Keratinocyte (primary cell): ENCODE data around the gene SKAP1. TPM values are rescaled to one million over a fixed set of nuclear protein-coding genes. Genes with fewer than 3 reads are reported as not detected.

Source experiments
- DNase-seq: peaks from one replicate; pipeline ENCODE4 v3.0.0-alpha.2; 2011; ENCODE audit warnings: low read depth, missing footprints, low spot score
- FAIRE-seq: peaks from 2 replicates; lab custom pipeline; 2011; peaks lifted over from hg19 to GRCh38; lab: Jason Lieb, UNC
- H2AFZ ChIP-seq: 2 replicates; pipeline ENCODE4 v1.6.0; 2012; ENCODE audit warnings: low read length, control low read depth, inconsistent platforms; ENCODE audit not compliant: control insufficient read depth
- H3K27ac ChIP-seq: 2 replicates; pipeline ENCODE4 v1.5.1; 2011; ENCODE audit warnings: low read length; ENCODE audit not compliant: control insufficient read depth, insufficient read depth
- H3K27me3 ChIP-seq: 3 replicates; pipeline ENCODE4 v1.6.0; 2011; ENCODE audit warnings: low read length; ENCODE audit not compliant: control insufficient read depth, insufficient read depth; ENCODE audit errors: extremely low read depth
- H3K36me3 ChIP-seq, 2 experiments: 2 replicates in 1 of 2; 3 replicates in 1 of 2; pipeline ENCODE4 v1.5.1; 2011; ENCODE audit warnings: low read length in 2 of 2, mild to moderate bottlenecking in 1 of 2; ENCODE audit not compliant: control insufficient read depth in 2 of 2, insufficient read depth in 2 of 2; ENCODE audit errors: extremely low read depth in 1 of 2
- H3K4me1 ChIP-seq: 3 replicates; pipeline ENCODE4 v1.5.1; 2011; ENCODE audit warnings: low read length; ENCODE audit not compliant: control insufficient read depth, insufficient read depth; ENCODE audit errors: extremely low read depth
- H3K4me2 ChIP-seq: 3 replicates; pipeline ENCODE4 v1.6.0; 2011; ENCODE audit warnings: low read depth, low read length; ENCODE audit not compliant: control insufficient read depth, insufficient read depth; ENCODE audit errors: extremely low read depth
- H3K4me3 ChIP-seq, 3 experiments: fragments of 200-600 bp in 1 of 3; sonication (generic) in 1 of 3; 2 replicates in 2 of 3; 3 replicates in 1 of 3; pipeline ENCODE4 v1.5.1; 2011 to 2016; ENCODE audit warnings: low read length in 3 of 3, mild to moderate bottlenecking in 3 of 3, control low read depth in 2 of 3, inconsistent platforms in 1 of 3, low read depth in 1 of 3, mixed read lengths in 1 of 3, mixed run types in 1 of 3, moderate library complexity in 1 of 3; ENCODE audit not compliant: control insufficient read depth in 2 of 3, insufficient read depth in 2 of 3; ENCODE audit errors: extremely low read depth in 1 of 3
- H3K79me2 ChIP-seq: 2 replicates; pipeline ENCODE4 v1.6.0; 2012; ENCODE audit warnings: low read length; ENCODE audit not compliant: control insufficient read depth, insufficient read depth
- H3K9ac ChIP-seq: 3 replicates; pipeline ENCODE4 v1.6.0; 2011; ENCODE audit warnings: low read length; ENCODE audit not compliant: control insufficient read depth, insufficient read depth; ENCODE audit errors: extremely low read depth
- H3K9me1 ChIP-seq: 3 replicates; pipeline ENCODE4 v1.6.0; 2011; ENCODE audit warnings: low read length; ENCODE audit not compliant: control insufficient read depth, insufficient read depth; ENCODE audit errors: extremely low read depth
- H3K9me3 ChIP-seq: 2 replicates; pipeline ENCODE4 v1.5.1; 2012; ENCODE audit warnings: low read depth, low read length; ENCODE audit not compliant: control insufficient read depth
- H4K20me1 ChIP-seq: 3 replicates; pipeline ENCODE4 v1.6.0; 2011; ENCODE audit warnings: low read length; ENCODE audit not compliant: control insufficient read depth, insufficient read depth; ENCODE audit errors: extremely low read depth
- CTCF ChIP-seq, 3 experiments: IDR thresholded peaks in 1 of 3; conservative IDR thresholded peaks in 1 of 3; optimal IDR thresholded peaks in 1 of 3; 2 replicates in 2 of 3; 3 replicates in 1 of 3; pipeline versions ENCODE3 to v1.5.1; 2011; ENCODE audit warnings: low read length in 3 of 3, mild to moderate bottlenecking in 3 of 3, moderate library complexity in 2 of 3, control low read depth in 1 of 3, inconsistent platforms in 1 of 3; ENCODE audit not compliant: insufficient read depth in 2 of 3; ENCODE audit errors: extremely low read depth in 1 of 3
- EZH2 ChIP-seq: IDR thresholded peaks from one replicate; pipeline ENCODE4 v1.6.1; 2012; ENCODE audit warnings: inconsistent platforms, mild to moderate bottlenecking, low read length, moderate library complexity
- dilution Hi-C: fragments of 300-500 bp; cut with MboI; formaldehyde crosslinking; loops from one replicate; pipeline ENCODE4 v1.7.0; 2020; ENCODE audit warnings: low sequenced_read_pairs; ENCODE audit not compliant: extremely low pct_ligation_motif_present
- polyA plus RNA-seq, 5 experiments: library from polyadenylated mRNA; depleted of rRNA in 3 of 5; stranded (reverse) in 3 of 5; stranded (forward) in 1 of 5; unstranded in 1 of 5; fragments of >200 nt; gene quantifications; 1 replicate in 1 of 5; 2 replicates in 3 of 5; 3 replicates in 1 of 5; pipeline versions ENCODE4 v1.2.1 to v1.2.3, GENCODE V29; 2011 to 2012; ENCODE audit warnings: missing spikeins in 2 of 5, low read depth in 1 of 5, low replicate concordance in 1 of 5

Gene SKAP1
- polyA plus RNA-seq, 1 donor (not counting 4 experiments of a cell fraction or from before 2014, with no cell fraction given): not detected

- dilution Hi-C loops: no loop called here
- TF ChIP-seq EZH2 (no peak), CTCF (optimal IDR thresholded peaks at IDR 0.05 in 1 of 3, IDR thresholded peaks at IDR 0.05 in 1 of 3, conservative IDR thresholded peaks at IDR 0.05 in 1 of 3; ENCODE audit: extremely low read depth in 1 of 3, insufficient read depth in 2 of 3, low read length in 3 of 3) (no peak)
- H3K9ac ChIP-seq: no peak overlapping the region
Observed at GRCh38 chr17:48229936-48230335, 200.1 kb downstream of the SKAP1 start.

GRCh38 chr17:48228720-48229119, 201.3 kb downstream of the SKAP1 start:
- TF ChIP-seq EZH2 (no peak), CTCF (optimal IDR thresholded peaks at IDR 0.05 in 1 of 3, IDR thresholded peaks at IDR 0.05 in 1 of 3, conservative IDR thresholded peaks at IDR 0.05 in 1 of 3; ENCODE audit: extremely low read depth in 1 of 3, insufficient read depth in 2 of 3, low read length in 3 of 3) (no peak)
- H2AFZ ChIP-seq: no peak overlapping the region

More at GRCh38 chr17:48229936-48230335, 200.1 kb downstream of the SKAP1 start:
- H3K27ac ChIP-seq: no peak overlapping the region
- no peaks in the 10 kb centered on the region for H3K79me2 ChIP-seq
- no peaks in the 10 kb centered on the region for H3K4me1 ChIP-seq
- no peak overlapping the region for H3K4me2 ChIP-seq
- no peaks in the 10 kb centered on the region for H4K20me1 ChIP-seq
- no peak overlapping the region for H3K4me3 ChIP-seq
- FAIRE-seq (no peak), DNase-seq (no peak)
- no peaks in the 10 kb centered on the region for H3K36me3 ChIP-seq
- no peaks in the 10 kb centered on the region for H3K27me3 ChIP-seq
- no peaks in the 10 kb centered on the region for H3K9me3 ChIP-seq
- H3K9me1 ChIP-seq: no peaks in the 10 kb centered on the region
- no peak overlapping the region for H2AFZ ChIP-seq

More at GRCh38 chr17:48228720-48229119, 201.3 kb downstream of the SKAP1 start:
- no peak for DNase-seq
- no peak overlapping the region for H3K9ac ChIP-seq
- no peaks in the 10 kb centered on the region for H3K9me1 ChIP-seq
- dilution Hi-C loops: no loop called here
- no peak for FAIRE-seq
- H3K27me3 ChIP-seq: no peaks in the 10 kb centered on the region
- H4K20me1 ChIP-seq: no peaks in the 10 kb centered on the region
- no peaks in the 10 kb centered on the region for H3K9me3 ChIP-seq
- no peaks in the 10 kb centered on the region for H3K36me3 ChIP-seq
- H3K4me1 ChIP-seq: no peaks in the 10 kb centered on the region
- no peaks in the 10 kb centered on the region for H3K79me2 ChIP-seq
- no peak overlapping the region for H3K4me2 ChIP-seq
- H3K27ac ChIP-seq: no peak overlapping the region
- no peak overlapping the region for H3K4me3 ChIP-seq
